D341Med (cell line): ENCODE results near the gene RAB3A.

Source experiments
- DNase-seq: peaks from one replicate; pipeline ENCODE4 v3.0.0; 2012; ENCODE audit warnings: low spot score

RAB3A gene

GRCh38 chr19:18203863-18204393 is at the start of gene RAB3A:
Gene RAB3A (minus strand): TSS chr19:18204042. CDS start chr19:18202740, 1,302 bp downstream.
- peak; percentile 97 for DNase-seq

GRCh38 chr19:18253130-18253529 is 49.3 kb upstream of the RAB3A start:
- DNase-seq, result no peak

- no peak for DNase-seq
These were observed 48.5 kb upstream of the RAB3A start for GRCh38 chr19:18252370-18252717.

GRCh38 chr19:18251587-18252369 is 47.9 kb upstream of the RAB3A start:
- DNase-seq, result peak; percentile 83

GRCh38 chr19:18249834-18250233 is 46.0 kb upstream of the RAB3A start:
- DNase-seq, result no peak

GRCh38 chr19:18245297-18245696 is 41.5 kb upstream of the RAB3A start:
- DNase-seq, result no peak

GRCh38 chr19:18239303-18239702 is 35.5 kb upstream of the RAB3A start:
- DNase-seq, result no peak

GRCh38 chr19:18234194-18234593 is 30.4 kb upstream of the RAB3A start:
- DNase-seq, result no peak

GRCh38 chr19:18233224-18233825 is 29.5 kb upstream of the RAB3A start:
- DNase-seq, result peak; percentile 79

- DNase-seq, result peak; percentile 84
These were observed 28.8 kb upstream of the RAB3A start for GRCh38 chr19:18232540-18233223.

GRCh38 chr19:18231775-18232174 is 27.9 kb upstream of the RAB3A start:
- no peak for DNase-seq

GRCh38 chr19:18230941-18231734 is 27.3 kb upstream of the RAB3A start:
- no peak for DNase-seq

GRCh38 chr19:18229915-18230314 is 26.1 kb upstream of the RAB3A start:
- DNase-seq, result no peak

GRCh38 chr19:18229474-18229873 is 25.6 kb upstream of the RAB3A start:
- no peak for DNase-seq

- DNase-seq, result no peak
These were observed 24.0 kb upstream of the RAB3A start for GRCh38 chr19:18227781-18228271.

- no peak for DNase-seq
These were observed 23.3 kb upstream of the RAB3A start for GRCh38 chr19:18226956-18227780.

GRCh38 chr19:18225702-18226468 is 22.0 kb upstream of the RAB3A start, which contains the start of gene PDE4C:
Gene PDE4C (minus strand): TSS chr19:18226438. CDS start chr19:18226415, 23 bp downstream.
- no peak for DNase-seq

- no peak for DNase-seq
These were observed 21.5 kb upstream of the RAB3A start for GRCh38 chr19:18225355-18225701.

- peak; percentile 98 for DNase-seq
These were observed 20.9 kb upstream of the RAB3A start for GRCh38 chr19:18224525-18225354.
